Activated naive CD8-positive, alpha-beta T cell (primary cell): ENCODE results near the gene CEACAM18.

Experiments
- H3K27ac Mint-ChIP-seq: one replicate; pipeline ENCODE4 v1.8.0; 2021; ENCODE audit warnings: mixed read lengths
- H3K27me3 Mint-ChIP-seq: one replicate; pipeline ENCODE4 v1.8.0; 2021; ENCODE audit warnings: mixed read lengths
- H3K36me3 Mint-ChIP-seq: one replicate; pipeline ENCODE4 v1.8.0; 2021; ENCODE audit warnings: mixed read lengths
- H3K4me1 Mint-ChIP-seq: one replicate; pipeline ENCODE4 v1.8.0; 2021; ENCODE audit warnings: low read depth, mixed read lengths
- H3K4me3 Mint-ChIP-seq: one replicate; pipeline ENCODE4 v1.8.0; 2021; ENCODE audit warnings: mild to moderate bottlenecking, mixed read lengths
- H3K9me3 Mint-ChIP-seq: one replicate; pipeline ENCODE4 v1.8.0; 2021; ENCODE audit warnings: low read depth, mixed read lengths

Gene CEACAM18

DNA sequence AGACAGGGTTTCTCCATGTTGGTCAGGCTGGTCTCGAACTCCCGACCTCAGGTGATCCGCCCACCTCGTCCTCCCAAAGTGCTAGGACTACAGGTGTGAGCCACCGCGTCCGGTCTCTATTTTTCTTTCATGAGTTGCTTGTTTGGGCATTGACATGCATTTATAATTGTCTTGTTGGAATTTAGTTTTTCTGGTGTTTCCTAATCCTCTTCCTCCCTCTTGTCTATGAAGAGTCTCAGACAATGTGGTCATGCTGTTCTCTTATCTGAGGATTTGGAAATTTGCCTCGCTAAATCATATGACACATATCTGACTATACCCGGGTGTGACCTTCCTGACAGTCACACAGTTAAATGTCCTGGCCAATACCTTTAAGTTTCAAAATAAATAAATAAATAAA lies 7.4 kb upstream of the CEACAM18 start:
- Mint-ChIP-seq H3K4me3 (no peak overlapping the region), H3K27me3 (no peaks in the 10 kb centered on the region), H3K9me3 (no peaks in the 10 kb centered on the region), H3K4me1 (peaks cover 56% of the 10 kb centered on the region), H3K36me3 (no peaks in the 10 kb centered on the region), H3K27ac (no peak overlapping the region)

DNA sequence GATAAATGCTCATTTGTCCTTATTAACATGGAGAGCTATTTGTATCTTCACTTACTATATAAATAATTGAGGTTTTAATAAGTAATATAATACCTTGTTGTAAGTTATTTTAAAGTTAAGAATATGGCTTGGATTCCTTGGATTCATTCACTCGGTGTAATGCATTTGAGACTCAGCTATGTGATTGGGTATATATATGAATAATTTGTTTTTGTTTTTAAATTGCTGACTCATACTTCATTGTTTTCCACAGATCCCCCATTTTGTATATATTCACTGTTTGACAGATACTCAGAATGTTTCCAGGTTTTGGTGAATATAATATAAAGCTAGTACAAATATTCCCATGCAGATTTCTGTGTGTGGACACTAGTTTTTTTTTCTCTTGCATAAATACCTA lies 6.8 kb upstream of the CEACAM18 start:
- H3K4me3 Mint-ChIP-seq, result no peak overlapping the region
- no peak overlapping the region for H3K27ac Mint-ChIP-seq
- H3K27me3 Mint-ChIP-seq, result no peaks in the 10 kb centered on the region
- H3K4me1 Mint-ChIP-seq, result peaks cover 51% of the 10 kb centered on the region
- H3K9me3 Mint-ChIP-seq, result no peaks in the 10 kb centered on the region
- no peaks in the 10 kb centered on the region for H3K36me3 Mint-ChIP-seq

DNA sequence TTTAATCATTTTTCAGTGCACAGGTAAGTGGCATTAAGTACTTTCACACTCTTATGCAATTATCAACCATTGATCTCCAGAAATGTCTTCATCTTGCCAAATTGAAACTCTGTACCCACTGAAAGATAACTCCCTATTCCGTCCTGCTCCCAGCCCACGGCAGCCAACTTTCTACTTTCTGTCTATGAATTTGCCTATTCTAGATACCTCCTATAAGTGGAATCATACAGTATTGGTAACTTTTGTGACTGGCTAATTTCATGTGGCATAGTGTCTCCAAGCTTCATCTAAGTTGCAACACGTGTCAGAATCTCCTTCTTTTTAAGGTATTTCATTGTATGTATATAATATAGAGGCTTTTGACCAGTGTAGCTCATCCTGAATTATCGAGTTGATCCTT lies 5.7 kb upstream of the CEACAM18 start:
- no peaks in the 10 kb centered on the region for H3K27me3 Mint-ChIP-seq
- H3K36me3 Mint-ChIP-seq, result no peaks in the 10 kb centered on the region
- H3K9me3 Mint-ChIP-seq, result no peaks in the 10 kb centered on the region
- H3K27ac Mint-ChIP-seq, result peak overlapping the region; percentile 79
- H3K4me1 Mint-ChIP-seq, result peaks cover 47% of the 10 kb centered on the region
- H3K4me3 Mint-ChIP-seq, result no peak overlapping the region

DNA sequence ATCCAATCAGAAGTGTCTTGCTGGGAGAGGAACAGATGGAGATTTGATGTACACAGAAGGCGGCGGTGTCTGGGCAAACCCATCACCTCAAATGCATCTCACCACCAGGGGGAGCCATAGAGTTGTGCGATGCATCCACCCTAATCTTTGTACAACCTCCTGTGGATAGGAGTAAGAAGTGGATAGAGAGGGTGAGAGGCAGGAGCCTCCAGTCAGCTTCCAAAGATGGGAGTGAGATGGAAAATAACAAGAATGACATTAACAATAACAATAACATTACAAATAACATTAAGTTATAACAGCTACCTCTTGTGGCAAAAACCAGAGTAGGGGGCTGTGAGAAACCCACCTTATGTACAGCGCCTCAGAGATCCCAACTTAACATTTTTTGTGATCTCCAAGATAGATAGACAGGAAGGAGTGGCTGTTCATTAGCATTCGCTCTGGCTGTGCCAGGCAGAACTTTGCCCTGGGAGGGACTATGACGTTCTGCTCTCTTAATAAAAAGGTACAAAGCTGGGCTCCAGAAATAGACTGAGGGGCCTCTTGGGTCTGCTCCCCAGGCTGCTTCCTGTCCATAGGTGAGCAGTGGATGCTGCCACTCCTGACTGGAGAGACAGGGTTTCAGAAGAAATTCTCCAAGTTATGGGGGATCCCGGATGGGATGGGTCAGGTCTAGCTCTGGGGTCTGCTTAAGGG lies 5.2 kb upstream of the CEACAM18 start:
- H3K4me3 Mint-ChIP-seq, result no peak overlapping the region
- H3K4me1 Mint-ChIP-seq, result peaks cover 42% of the 10 kb centered on the region
- no peaks in the 10 kb centered on the region for H3K27me3 Mint-ChIP-seq
- H3K36me3 Mint-ChIP-seq, result no peaks in the 10 kb centered on the region
- H3K9me3 Mint-ChIP-seq, result no peaks in the 10 kb centered on the region
- peak overlapping the region; percentile 79 for H3K27ac Mint-ChIP-seq

DNA sequence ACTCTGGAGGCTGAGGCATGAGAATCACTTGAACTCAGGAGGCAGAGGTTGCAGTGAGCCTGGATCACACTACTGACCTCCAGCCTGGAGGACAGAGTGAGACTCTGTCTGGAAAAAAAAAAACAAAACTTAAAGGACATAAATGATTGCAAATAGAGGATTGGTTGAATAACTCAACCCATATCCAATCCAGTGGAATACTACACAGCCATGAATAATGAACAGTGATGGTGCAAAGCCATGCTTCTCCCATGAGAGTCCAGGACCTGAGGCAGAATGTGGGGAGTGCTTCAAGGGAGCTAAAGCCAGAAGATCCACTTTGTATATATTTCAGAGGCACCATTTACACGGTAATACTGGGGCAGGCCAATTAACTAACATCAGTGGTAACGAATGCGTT lies 2.2 kb upstream of the CEACAM18 start:
- Mint-ChIP-seq H3K9me3 (no peaks in the 10 kb centered on the region), H3K4me1 (peaks cover 55% of the 10 kb centered on the region), H3K36me3 (no peaks in the 10 kb centered on the region), H3K4me3 (no peak overlapping the region), H3K27me3 (peaks cover under 1% of the 10 kb centered on the region), H3K27ac (peak overlapping the region; percentile 46)

DNA sequence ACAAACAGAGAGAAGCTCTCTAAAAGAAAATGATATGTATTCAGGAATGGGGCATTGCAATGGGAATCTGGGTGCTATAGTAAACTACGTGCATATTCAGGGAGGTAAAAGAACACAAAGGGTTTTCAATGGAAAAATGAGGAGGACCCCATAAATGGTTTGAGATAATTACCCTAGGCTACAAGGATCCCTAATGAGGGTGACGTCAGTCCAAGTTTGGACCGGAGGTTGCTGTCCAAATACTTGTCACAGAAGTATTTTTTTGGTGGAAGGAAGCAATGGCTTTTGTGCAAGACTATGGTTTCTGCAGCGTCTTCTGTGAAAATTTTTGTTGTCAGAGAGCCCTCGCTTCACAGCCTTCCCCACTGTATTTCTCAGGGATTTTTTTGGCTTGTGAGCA lies 995 bp upstream of the CEACAM18 start:
- Mint-ChIP-seq H3K9me3 (no peaks in the 10 kb centered on the region), H3K4me1 (peaks cover 55% of the 10 kb centered on the region), H3K27ac (peak overlapping the region; percentile 47), H3K27me3 (peaks cover 3% of the 10 kb centered on the region), H3K36me3 (no peaks in the 10 kb centered on the region), H3K4me3 (no peak overlapping the region)

DNA sequence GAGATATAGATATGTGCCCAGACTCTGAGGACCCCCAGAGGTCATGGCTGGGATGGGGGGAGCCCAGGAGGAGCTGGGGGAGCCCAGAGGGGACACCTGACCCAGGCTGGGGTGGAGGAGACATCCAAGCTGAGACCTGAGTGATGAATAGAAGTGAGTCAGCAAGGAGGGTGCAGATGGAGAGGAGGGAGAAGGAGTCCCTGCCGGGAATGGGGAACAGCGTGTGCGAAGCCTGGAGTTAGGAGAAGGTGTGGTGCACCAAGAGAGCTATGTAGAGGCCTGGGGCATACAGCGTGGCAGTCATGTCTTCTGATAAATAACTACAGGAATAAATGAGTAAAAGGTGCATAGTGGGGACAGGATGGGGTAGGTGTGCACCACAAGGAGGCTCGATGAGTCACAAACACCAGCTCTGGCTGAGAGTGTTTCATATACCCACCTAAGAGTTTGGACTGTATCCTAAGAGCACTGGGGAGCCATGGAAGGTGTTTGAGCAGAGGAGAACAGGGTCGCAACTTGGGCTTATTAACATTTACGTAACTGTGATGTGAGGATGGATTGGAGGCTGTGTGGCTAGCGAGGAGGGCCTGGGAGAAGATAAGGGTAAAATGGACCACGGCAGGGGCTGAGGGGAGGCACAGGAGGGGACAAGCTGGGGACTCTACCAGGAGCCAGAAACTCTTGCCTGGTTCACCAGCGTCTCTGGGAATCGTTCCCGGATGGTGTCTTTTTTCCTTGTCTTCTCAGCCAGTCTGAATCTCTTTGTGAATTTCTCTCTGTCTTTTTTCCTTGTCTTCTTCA lies 1.4 kb downstream of the CEACAM18 start:
- no peaks in the 10 kb centered on the region for H3K9me3 Mint-ChIP-seq
- H3K27me3 Mint-ChIP-seq, result peaks cover 3% of the 10 kb centered on the region
- H3K4me1 Mint-ChIP-seq, result peaks cover 35% of the 10 kb centered on the region
- peak overlapping the region; percentile 48 for H3K4me3 Mint-ChIP-seq
- H3K27ac Mint-ChIP-seq, result peak overlapping the region; percentile 88
- no peaks in the 10 kb centered on the region for H3K36me3 Mint-ChIP-seq

DNA sequence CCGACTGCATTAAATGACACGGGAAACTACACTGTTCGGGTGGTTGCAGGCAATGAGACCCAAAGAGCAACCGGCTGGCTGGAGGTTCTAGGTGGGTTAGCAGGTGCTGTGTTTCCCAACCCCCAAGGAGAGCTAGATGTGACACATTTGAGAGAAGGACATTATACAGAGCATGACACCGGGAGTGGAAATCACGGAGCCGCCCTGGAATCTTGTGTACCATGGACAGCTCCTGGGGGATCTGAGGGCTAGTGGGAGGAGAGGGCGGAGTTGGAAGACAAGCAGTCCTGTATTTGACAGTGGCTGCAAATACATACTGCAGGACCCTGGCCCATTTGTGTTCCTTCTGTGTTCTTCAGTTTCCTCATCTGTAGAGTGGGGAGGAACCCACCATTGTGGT lies 2.3 kb downstream of the CEACAM18 start:
- Mint-ChIP-seq H3K9me3 (no peaks in the 10 kb centered on the region), H3K36me3 (no peaks in the 10 kb centered on the region), H3K27me3 (peaks cover 3% of the 10 kb centered on the region), H3K27ac (peak overlapping the region; percentile 54), H3K4me1 (peaks cover 34% of the 10 kb centered on the region), H3K4me3 (no peak overlapping the region)

DNA sequence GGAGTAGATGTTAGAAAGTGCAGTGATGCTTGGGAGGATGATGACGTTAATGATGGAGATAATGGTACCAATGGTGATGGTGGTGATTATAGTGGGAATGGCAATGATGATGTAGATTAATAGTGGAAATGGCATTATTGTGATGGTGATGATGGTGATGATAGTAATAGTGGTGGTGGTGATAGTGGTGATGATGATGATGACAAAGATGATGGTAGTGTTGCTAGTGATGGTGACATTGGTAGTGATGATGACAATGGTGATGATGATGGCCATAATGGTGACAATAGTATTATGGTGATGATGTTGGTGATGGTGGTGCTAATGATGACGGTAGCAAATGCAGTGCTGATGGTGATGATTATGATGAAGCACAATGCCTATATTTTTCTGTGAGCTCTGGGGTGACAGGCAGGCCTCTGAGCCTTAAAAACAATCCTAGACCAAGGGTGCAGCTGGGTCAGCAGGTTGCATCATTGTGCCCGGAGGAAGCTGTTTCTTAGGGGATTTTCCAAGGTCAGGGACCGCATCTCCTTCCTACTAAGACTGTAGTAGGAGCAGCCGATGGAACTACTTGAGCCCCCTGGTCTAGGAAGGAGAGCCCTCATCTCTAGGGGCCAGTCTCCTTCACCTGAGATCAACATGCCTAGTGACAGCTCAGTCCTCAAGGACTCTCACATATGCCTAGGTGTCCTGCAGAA lies 7.8 kb downstream of the CEACAM18 start:
- Mint-ChIP-seq H3K27ac (no peak overlapping the region), H3K9me3 (peaks cover 5% of the 10 kb centered on the region), H3K4me1 (peaks cover 29% of the 10 kb centered on the region), H3K36me3 (peaks cover under 1% of the 10 kb centered on the region), H3K27me3 (peaks cover 3% of the 10 kb centered on the region), H3K4me3 (no peak overlapping the region)

DNA sequence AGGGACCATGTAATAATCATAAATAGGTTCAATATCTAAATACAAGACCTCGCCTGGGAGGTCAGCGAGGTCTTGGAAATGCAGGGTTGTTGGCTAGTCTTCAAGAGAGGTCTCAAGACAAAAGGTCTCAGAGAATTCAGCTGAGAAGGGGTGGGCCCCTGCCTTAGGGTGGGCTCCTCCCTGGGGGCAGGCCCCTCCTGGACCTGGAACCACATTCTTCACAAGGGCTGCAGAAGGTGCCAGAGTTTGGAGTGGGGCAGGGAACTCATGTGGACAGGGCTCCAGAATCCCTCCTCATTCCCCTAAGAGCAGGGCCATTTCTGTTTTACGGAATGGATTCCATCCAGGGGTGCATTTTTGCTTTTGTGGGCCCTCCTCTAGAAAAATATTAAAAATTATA lies 10.2 kb downstream of the CEACAM18 start:
- Mint-ChIP-seq H3K4me3 (no peak overlapping the region), H3K4me1 (peaks cover 38% of the 10 kb centered on the region), H3K36me3 (peaks cover 3% of the 10 kb centered on the region), H3K27ac (peak overlapping the region; percentile 71), H3K9me3 (peaks cover 5% of the 10 kb centered on the region), H3K27me3 (no peaks in the 10 kb centered on the region)

DNA sequence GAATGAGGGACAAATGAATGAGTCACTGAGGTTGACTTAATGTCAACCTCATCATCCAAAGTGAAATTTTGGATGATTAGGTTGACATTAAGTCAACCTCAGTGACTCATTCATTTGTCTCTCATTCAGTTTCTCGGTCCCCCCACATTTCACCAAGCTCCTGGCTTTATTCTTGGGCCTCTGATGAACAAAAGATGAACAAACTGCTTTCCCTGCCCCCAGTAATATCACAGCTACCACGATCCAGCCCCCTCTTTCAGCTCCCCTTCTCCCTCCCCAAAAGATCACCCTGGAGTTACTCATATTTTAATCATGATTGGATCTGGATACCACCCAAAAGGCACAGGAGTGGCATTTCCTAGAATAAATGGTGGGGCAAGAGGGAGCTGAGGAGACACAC lies 10.8 kb downstream of the CEACAM18 start:
- H3K27ac Mint-ChIP-seq, result peak overlapping the region; percentile 92
- H3K27me3 Mint-ChIP-seq, result no peaks in the 10 kb centered on the region
- H3K4me1 Mint-ChIP-seq, result peaks cover 43% of the 10 kb centered on the region
- peaks cover 5% of the 10 kb centered on the region for H3K9me3 Mint-ChIP-seq
- peak overlapping the region; percentile 49 for H3K4me3 Mint-ChIP-seq
- peaks cover 3% of the 10 kb centered on the region for H3K36me3 Mint-ChIP-seq

DNA sequence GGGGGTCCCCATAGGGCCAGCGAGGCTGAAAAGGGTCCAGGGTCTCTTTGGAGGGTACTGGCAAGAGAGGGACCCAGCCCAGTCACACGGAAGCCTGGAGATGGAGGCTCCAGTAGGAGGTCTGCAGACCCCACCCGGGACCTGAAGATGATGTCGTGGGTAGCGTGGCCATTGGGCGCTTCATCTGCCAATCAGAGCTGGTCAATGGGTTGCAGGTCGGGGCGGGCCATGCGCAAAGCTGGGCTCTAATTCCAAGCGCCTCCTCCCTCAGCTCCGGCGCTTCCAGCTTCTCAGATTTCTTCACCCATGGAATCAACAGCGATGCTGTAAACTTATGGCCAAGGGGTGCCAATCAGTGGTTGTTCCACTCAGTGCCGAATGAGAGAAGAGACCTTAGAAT lies 12.3 kb downstream of the CEACAM18 start:
- no peak overlapping the region for H3K27ac Mint-ChIP-seq
- no peaks in the 10 kb centered on the region for H3K27me3 Mint-ChIP-seq
- peaks cover 43% of the 10 kb centered on the region for H3K4me1 Mint-ChIP-seq
- H3K4me3 Mint-ChIP-seq, result no peak overlapping the region
- H3K36me3 Mint-ChIP-seq, result peaks cover 3% of the 10 kb centered on the region
- peaks cover 8% of the 10 kb centered on the region for H3K9me3 Mint-ChIP-seq

DNA sequence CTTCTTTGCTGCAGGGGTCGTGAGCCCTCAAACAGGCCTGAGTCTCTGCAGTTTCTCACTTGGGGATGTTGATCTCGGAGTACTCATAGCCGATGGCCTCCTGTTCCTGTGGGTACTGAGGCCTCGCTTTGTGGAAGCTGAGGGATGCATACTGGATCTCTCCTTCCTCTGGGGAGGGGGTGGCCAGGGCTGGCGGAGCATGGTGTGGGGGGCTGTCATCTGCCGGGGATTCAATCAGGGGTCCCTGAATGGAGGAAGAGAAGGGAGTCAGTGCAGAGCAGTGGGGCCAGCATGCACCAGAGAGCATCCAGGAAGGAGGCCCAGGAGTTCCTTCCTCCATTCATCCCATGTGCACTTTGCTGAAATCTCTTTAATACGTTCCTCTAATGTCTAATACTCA lies 13.2 kb downstream of the CEACAM18 start:
- no peak overlapping the region for H3K27ac Mint-ChIP-seq
- H3K4me1 Mint-ChIP-seq, result peaks cover 40% of the 10 kb centered on the region
- no peaks in the 10 kb centered on the region for H3K27me3 Mint-ChIP-seq
- H3K36me3 Mint-ChIP-seq, result peaks cover 3% of the 10 kb centered on the region
- H3K9me3 Mint-ChIP-seq, result peaks cover 4% of the 10 kb centered on the region
- H3K4me3 Mint-ChIP-seq, result no peak overlapping the region

DNA sequence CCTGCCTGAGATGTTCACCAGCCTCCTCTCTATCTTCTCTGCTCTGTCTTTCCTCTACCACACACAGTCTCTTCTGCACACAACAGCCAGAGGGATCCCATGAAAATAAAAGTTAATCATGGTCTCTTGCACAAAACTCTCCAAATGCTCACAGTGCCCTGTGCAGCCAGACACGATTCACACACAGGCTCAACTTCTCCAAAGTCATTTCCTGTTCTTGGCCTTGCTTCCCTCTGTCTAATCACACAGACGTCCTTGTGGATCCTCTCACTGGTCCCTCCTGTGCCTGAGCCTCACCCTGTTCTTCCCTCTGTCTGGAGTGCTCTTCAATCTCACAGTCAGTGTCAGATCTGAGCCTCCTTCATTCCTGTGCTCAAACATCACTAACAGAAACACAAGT lies 15.4 kb downstream of the CEACAM18 start:
- no peaks in the 10 kb centered on the region for H3K27me3 Mint-ChIP-seq
- peaks cover 3% of the 10 kb centered on the region for H3K36me3 Mint-ChIP-seq
- H3K4me3 Mint-ChIP-seq, result no peak overlapping the region
- peaks cover 4% of the 10 kb centered on the region for H3K9me3 Mint-ChIP-seq
- peaks cover 32% of the 10 kb centered on the region for H3K4me1 Mint-ChIP-seq
- H3K27ac Mint-ChIP-seq, result peak overlapping the region; percentile 51

DNA sequence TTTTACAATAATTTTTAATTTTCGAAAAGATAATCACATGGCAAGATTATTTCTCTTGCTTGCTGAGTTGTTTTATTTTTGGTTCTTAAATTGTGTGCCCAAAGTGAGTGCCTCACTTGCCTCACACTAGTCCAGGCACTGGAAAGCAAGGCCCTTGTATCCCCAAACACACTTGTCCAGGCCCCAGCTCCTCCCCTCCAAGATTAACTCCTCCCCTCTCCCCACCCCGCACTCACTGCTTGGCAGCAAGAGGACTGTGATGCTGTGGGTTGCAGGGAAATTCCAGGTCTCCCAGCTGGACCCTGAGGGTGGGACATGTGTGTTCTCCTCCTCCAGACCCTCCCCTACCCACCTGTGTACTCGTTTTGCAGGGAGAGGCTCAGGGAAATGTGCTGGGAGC lies 19.3 kb downstream of the CEACAM18 start:
- Mint-ChIP-seq H3K27ac (no peak overlapping the region), H3K4me1 (peaks cover 25% of the 10 kb centered on the region), H3K9me3 (peaks cover 4% of the 10 kb centered on the region), H3K27me3 (no peaks in the 10 kb centered on the region), H3K36me3 (no peaks in the 10 kb centered on the region), H3K4me3 (no peak overlapping the region)
